ENCODE data around the gene UGT1A6. TPM values are rescaled to one million over a fixed set of nuclear protein-coding genes. Genes with fewer than 3 reads are reported as not detected.

UGT1A6 gene
- total and polyA plus RNA-seq, 2 of the 13 experiments (the other 11 are each of a cell fraction or from before 2014, with no cell fraction given): 0.25 TPM; not detected in 1

DNA sequence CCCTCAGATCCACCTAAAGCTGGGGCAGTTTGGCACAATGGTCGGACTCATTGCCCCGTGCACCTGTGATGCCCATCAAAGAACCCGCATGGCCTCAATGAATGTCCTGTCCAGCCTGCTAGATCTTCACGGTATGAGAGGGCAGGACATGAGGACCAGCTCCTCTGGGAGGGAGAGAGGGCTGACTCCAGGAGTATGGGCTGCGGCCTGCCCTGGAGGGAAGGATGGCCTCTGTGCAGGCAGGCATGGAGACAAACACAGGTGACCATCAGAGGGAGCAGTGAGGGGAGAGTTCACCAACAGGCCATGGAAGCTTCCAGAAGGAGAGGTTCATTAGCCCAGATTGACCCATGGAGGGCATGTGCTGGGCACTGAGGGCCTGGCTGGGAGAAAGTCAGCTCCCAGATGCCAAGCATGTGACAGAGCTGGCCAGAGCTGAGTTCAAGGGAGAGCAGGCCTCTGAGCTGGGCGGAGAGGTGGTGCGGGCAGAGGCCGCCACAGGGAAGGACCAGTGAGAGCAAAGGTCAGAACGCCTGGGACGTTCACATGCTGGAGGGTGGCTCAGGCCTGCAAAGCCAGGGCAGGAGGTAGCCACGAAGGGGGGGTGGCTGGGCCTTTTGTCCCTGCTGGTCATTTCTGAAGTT is 125.4 kb downstream of the UGT1A6 start (continued):
- TF ChIP-seq, protein P1, sequence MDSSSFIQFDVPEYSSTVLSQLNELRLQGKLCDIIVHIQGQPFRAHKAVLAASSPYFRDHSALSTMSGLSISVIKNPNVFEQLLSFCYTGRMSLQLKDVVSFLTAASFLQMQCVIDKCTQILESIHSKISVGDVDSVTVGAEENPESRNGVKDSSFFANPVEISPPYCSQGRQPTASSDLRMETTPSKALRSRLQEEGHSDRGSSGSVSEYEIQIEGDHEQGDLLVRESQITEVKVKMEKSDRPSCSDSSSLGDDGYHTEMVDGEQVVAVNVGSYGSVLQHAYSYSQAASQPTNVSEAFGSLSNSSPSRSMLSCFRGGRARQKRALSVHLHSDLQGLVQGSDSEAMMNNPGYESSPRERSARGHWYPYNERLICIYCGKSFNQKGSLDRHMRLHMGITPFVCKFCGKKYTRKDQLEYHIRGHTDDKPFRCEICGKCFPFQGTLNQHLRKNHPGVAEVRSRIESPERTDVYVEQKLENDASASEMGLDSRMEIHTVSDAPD (CRISPR knock-in tag; IDR thresholded peaks at IDR 0.05): no peak
- TF ChIP-seq CHD2 (IDR thresholded peaks at IDR 0.05; ENCODE audit: low read depth, low read length): no peak
- TF ChIP-seq, protein P2, sequence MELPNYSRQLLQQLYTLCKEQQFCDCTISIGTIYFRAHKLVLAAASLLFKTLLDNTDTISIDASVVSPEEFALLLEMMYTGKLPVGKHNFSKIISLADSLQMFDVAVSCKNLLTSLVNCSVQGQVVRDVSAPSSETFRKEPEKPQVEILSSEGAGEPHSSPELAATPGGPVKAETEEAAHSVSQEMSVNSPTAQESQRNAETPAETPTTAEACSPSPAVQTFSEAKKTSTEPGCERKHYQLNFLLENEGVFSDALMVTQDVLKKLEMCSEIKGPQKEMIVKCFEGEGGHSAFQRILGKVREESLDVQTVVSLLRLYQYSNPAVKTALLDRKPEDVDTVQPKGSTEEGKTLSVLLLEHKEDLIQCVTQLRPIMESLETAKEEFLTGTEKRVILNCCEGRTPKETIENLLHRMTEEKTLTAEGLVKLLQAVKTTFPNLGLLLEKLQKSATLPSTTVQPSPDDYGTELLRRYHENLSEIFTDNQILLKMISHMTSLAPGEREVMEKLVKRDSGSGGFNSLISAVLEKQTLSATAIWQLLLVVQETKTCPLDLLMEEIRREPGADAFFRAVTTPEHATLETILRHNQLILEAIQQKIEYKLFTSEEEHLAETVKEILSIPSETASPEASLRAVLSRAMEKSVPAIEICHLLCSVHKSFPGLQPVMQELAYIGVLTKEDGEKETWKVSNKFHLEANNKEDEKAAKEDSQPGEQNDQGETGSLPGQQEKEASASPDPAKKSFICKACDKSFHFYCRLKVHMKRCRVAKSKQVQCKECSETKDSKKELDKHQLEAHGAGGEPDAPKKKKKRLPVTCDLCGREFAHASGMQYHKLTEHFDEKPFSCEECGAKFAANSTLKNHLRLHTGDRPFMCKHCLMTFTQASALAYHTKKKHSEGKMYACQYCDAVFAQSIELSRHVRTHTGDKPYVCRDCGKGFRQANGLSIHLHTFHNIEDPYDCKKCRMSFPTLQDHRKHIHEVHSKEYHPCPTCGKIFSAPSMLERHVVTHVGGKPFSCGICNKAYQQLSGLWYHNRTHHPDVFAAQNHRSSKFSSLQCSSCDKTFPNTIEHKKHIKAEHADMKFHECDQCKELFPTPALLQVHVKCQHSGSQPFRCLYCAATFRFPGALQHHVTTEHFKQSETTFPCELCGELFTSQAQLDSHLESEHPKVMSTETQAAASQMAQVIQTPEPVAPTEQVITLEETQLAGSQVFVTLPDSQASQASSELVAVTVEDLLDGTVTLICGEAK (IDR thresholded peaks at IDR 0.05): no peak
- TF ChIP-seq, protein P2 (CRISPR knock-in tag; IDR thresholded peaks at IDR 0.05): no peak
- no peak for TF ChIP-seq SOX6 (IDR thresholded peaks at IDR 0.05)
- TF ChIP-seq SOX6 (CRISPR knock-in tag; IDR thresholded peaks at IDR 0.05): 0 out of 2 replicates have a peak, but pooled peaks have one; percentile 26
- TF ChIP-seq, protein P3, sequence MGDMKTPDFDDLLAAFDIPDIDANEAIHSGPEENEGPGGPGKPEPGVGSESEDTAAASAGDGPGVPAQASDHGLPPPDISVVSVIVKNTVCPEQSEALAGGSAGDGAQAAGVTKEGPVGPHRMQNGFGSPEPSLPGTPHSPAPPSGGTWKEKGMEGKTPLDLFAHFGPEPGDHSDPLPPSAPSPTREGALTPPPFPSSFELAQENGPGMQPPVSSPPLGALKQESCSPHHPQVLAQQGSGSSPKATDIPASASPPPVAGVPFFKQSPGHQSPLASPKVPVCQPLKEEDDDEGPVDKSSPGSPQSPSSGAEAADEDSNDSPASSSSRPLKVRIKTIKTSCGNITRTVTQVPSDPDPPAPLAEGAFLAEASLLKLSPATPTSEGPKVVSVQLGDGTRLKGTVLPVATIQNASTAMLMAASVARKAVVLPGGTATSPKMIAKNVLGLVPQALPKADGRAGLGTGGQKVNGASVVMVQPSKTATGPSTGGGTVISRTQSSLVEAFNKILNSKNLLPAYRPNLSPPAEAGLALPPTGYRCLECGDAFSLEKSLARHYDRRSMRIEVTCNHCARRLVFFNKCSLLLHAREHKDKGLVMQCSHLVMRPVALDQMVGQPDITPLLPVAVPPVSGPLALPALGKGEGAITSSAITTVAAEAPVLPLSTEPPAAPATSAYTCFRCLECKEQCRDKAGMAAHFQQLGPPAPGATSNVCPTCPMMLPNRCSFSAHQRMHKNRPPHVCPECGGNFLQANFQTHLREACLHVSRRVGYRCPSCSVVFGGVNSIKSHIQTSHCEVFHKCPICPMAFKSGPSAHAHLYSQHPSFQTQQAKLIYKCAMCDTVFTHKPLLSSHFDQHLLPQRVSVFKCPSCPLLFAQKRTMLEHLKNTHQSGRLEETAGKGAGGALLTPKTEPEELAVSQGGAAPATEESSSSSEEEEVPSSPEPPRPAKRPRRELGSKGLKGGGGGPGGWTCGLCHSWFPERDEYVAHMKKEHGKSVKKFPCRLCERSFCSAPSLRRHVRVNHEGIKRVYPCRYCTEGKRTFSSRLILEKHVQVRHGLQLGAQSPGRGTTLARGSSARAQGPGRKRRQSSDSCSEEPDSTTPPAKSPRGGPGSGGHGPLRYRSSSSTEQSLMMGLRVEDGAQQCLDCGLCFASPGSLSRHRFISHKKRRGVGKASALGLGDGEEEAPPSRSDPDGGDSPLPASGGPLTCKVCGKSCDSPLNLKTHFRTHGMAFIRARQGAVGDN (CRISPR knock-in tag; IDR thresholded peaks at IDR 0.05): peak; percentile 79
- TF ChIP-seq SRF (IDR thresholded peaks at IDR 0.05; ENCODE audit: low read depth, low read length): no peak
- TF ChIP-seq, protein P4, sequence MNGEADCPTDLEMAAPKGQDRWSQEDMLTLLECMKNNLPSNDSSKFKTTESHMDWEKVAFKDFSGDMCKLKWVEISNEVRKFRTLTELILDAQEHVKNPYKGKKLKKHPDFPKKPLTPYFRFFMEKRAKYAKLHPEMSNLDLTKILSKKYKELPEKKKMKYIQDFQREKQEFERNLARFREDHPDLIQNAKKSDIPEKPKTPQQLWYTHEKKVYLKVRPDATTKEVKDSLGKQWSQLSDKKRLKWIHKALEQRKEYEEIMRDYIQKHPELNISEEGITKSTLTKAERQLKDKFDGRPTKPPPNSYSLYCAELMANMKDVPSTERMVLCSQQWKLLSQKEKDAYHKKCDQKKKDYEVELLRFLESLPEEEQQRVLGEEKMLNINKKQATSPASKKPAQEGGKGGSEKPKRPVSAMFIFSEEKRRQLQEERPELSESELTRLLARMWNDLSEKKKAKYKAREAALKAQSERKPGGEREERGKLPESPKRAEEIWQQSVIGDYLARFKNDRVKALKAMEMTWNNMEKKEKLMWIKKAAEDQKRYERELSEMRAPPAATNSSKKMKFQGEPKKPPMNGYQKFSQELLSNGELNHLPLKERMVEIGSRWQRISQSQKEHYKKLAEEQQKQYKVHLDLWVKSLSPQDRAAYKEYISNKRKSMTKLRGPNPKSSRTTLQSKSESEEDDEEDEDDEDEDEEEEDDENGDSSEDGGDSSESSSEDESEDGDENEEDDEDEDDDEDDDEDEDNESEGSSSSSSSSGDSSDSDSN (CRISPR knock-in tag; IDR thresholded peaks at IDR 0.05): 0 out of 2 replicates have a peak, but pooled peaks have one; percentile 16
- TF ChIP-seq, protein P5, sequence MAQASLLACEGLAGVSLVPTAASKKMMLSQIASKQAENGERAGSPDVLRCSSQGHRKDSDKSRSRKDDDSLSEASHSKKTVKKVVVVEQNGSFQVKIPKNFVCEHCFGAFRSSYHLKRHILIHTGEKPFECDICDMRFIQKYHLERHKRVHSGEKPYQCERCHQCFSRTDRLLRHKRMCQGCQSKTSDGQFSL (CRISPR knock-in tag; IDR thresholded peaks at IDR 0.05): 0 out of 2 replicates have a peak, but pooled peaks have one; percentile 20
- TF ChIP-seq ZNF292 (CRISPR knock-in tag; IDR thresholded peaks at IDR 0.05; ENCODE audit: borderline replicate concordance, low read depth): peak; percentile 31; the same call in 1 of the 2 replicates

Data from HepG2 (cell line).